ENCODE measurements around the gene MCM8. TPM values are rescaled to one million over a fixed set of nuclear protein-coding genes. Genes with fewer than 3 reads are reported as not detected.

Gene MCM8
- total RNA-seq, 6 donors from 2014 or later = 2.9 to 7.5 (median 3.9) TPM

GRCh38 chr20:6038256-6038655, 87.8 kb downstream of the MCM8 start:
- WGBS, 2 donors = 95 to 100% methylated on average over 2 to 3 of the region's 3 CpGs
- TF ChIP-seq CTCF (IDR thresholded peaks at IDR 0.05) = no peak
- Histone ChIP-seq H3K9me3 (no peaks in the 10 kb centered on the region), H3K36me3 (peaks cover 0 to 91% (median 63%) of the 10 kb centered on the region in 4 donors), H3K27ac (no peak overlapping the region), H3K27me3 (no peaks in the 10 kb centered on the region), H3K4me3 (no peak overlapping the region), H3K4me1 (peaks cover 3 to 13% (median 6%) of the 10 kb centered on the region in 4 donors)
- ATAC-seq (ENCODE audit: low FRiP score in 2 of 2) (no peak), DNase-seq (no peak)

GRCh38 chr20:6039766-6040165, 89.3 kb downstream of the MCM8 start:
- 92% methylated on average over 5 of the region's 5 CpGs for WGBS, 2 donors
- ATAC-seq (ENCODE audit: low FRiP score in 2 of 2) = no peak

GRCh38 chr20:6040540-6040939, 90.1 kb downstream of the MCM8 start:
- no peak overlapping the region for H3K4me3 ChIP-seq
- no peaks in the 10 kb centered on the region for H3K27me3 ChIP-seq
- H3K36me3 ChIP-seq = peaks cover 0 to 74% (median 53%) of the 10 kb centered on the region in 4 donors
- no peaks in the 10 kb centered on the region for H3K9me3 ChIP-seq
- no peak for DNase-seq
- TF ChIP-seq POLR2AphosphoS5 (IDR thresholded peaks at IDR 0.05) = no peak
- TF ChIP-seq POLR2A (IDR thresholded peaks at IDR 0.05) = no peak
- no peak for TF ChIP-seq CTCF (IDR thresholded peaks at IDR 0.05)
- no peak for TF ChIP-seq EP300 (IDR thresholded peaks at IDR 0.05)
- WGBS, 2 donors = 88 to 91% methylated on average over 8 of the region's 8 CpGs
- no peak for ATAC-seq (ENCODE audit: low FRiP score in 2 of 2)
- no peak overlapping the region for H3K27ac ChIP-seq
- no peaks in the 10 kb centered on the region for H3K4me1 ChIP-seq

More at GRCh38 chr20:6039766-6040165, 89.3 kb downstream of the MCM8 start:
- no peak for TF ChIP-seq EP300 (IDR thresholded peaks at IDR 0.05)
- no peak for TF ChIP-seq CTCF (IDR thresholded peaks at IDR 0.05)
- TF ChIP-seq POLR2AphosphoS5 (IDR thresholded peaks at IDR 0.05) = no peak
- no peak for TF ChIP-seq POLR2A (IDR thresholded peaks at IDR 0.05)
- Histone ChIP-seq H3K9me3 (no peaks in the 10 kb centered on the region), H3K36me3 (peaks cover 0 to 82% (median 54%) of the 10 kb centered on the region in 4 donors), H3K27ac (no peak overlapping the region), H3K4me1 (no peaks in the 10 kb centered on the region), H3K27me3 (no peaks in the 10 kb centered on the region), H3K4me3 (no peak overlapping the region)
- no peak for DNase-seq

- no peak overlapping the region for H3K27ac ChIP-seq
- no peaks in the 10 kb centered on the region for H3K9me3 ChIP-seq
- no peak overlapping the region for H3K4me3 ChIP-seq
- TF ChIP-seq POLR2A (IDR thresholded peaks at IDR 0.05) = no peak
- no peak for TF ChIP-seq POLR2AphosphoS5 (IDR thresholded peaks at IDR 0.05)
- ATAC-seq (ENCODE audit: low FRiP score in 2 of 2) = peak in 1 of 2 donors; percentile 39
- peaks cover 0 to 68% (median 48%) of the 10 kb centered on the region in 4 donors for H3K36me3 ChIP-seq
- peak in 1 of 2 donors; percentile 79 for DNase-seq
- H3K27me3 ChIP-seq = no peaks in the 10 kb centered on the region
- WGBS, 2 donors = 91 to 92% methylated on average over 35 to 52 of the region's 67 CpGs
- H3K4me1 ChIP-seq = no peaks in the 10 kb centered on the region
Observed at GRCh38 chr20:6040958-6041807, 90.7 kb downstream of the MCM8 start.

- 93 to 95% methylated on average over 13 to 23 of the region's 26 CpGs for WGBS, 2 donors
- Histone ChIP-seq H3K4me3 (no peak overlapping the region), H3K27ac (no peak overlapping the region), H3K4me1 (no peaks in the 10 kb centered on the region), H3K27me3 (no peaks in the 10 kb centered on the region), H3K9me3 (no peaks in the 10 kb centered on the region), H3K36me3 (peaks cover 0 to 63% (median 42%) of the 10 kb centered on the region in 4 donors)
- peak; percentile 7 to 35 for ATAC-seq (ENCODE audit: low FRiP score in 2 of 2)
- DNase-seq = peak in 1 of 2 donors; percentile 82
- TF ChIP-seq EP300 (IDR thresholded peaks at IDR 0.05) (no peak), POLR2A (IDR thresholded peaks at IDR 0.05) (no peak), CTCF (IDR thresholded peaks at IDR 0.05) (no peak), POLR2AphosphoS5 (IDR thresholded peaks at IDR 0.05) (no peak)
Observed at GRCh38 chr20:6041808-6042265, 91.4 kb downstream of the MCM8 start.

All from upper lobe of left lung (tissue), 6 donors.